GM23248 (cell line): Measurements from ENCODE around the gene ELMO1.

Source experiments
- EZH2 ChIP-seq: fragments of 200-600 bp; sonication (generic); IDR thresholded peaks from 2 replicates; pipeline ENCODE4 v1.6.1; 2018; ENCODE audit warnings: antibody characterized with exemption, mild to moderate bottlenecking; ENCODE audit not compliant: insufficient read depth, poor library complexity, severe bottlenecking
- EZH2phosphoT487 ChIP-seq: fragments of 200-600 bp; sonication (generic); IDR thresholded peaks from 2 replicates; pipeline ENCODE4 v1.6.1; 2018; ENCODE audit warnings: antibody characterized with exemption, moderate library complexity, mild to moderate bottlenecking, low read depth; ENCODE audit not compliant: insufficient read depth

DNA sequence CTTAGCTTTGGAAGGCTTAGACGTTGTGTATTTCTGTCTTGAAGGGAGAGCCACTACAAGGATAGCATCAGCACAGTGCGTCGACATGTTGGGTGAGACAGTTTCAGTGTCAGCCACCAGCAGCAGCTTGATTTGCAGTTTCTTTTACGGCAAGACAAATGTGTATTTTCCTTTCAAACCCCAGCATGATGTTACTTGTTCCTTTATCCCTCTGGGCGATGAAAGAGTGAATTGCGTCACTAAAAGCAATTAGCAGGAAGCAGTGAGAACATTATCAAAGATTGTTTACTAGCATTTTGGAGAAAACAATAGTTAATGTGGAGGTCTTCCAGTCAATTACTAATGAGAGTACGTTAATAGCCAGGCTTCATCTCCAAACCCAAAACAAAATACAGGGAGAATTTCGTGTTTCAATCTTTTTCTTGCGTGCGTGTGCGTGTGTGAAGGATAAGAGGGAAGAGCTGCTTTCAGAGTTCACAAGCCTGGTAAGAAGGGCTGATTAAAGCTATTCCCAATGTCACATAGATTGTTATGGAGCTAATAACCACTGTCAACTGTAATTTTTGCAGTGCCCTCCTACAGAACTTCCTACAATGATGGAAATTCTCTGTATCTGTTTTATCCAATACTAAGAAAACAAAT, 567.3 kb downstream of the ELMO1 start:
- TF ChIP-seq EZH2: no peak
- TF ChIP-seq EZH2phosphoT487: no peak
